Measurements from ENCODE around the gene FAM222B.
"Not testable (repeated sequence)": the region's sequence is repeated elsewhere in the genome, so short reads cannot be mapped to it uniquely, and the experiment has no call there.

Gene FAM222B, protein sequence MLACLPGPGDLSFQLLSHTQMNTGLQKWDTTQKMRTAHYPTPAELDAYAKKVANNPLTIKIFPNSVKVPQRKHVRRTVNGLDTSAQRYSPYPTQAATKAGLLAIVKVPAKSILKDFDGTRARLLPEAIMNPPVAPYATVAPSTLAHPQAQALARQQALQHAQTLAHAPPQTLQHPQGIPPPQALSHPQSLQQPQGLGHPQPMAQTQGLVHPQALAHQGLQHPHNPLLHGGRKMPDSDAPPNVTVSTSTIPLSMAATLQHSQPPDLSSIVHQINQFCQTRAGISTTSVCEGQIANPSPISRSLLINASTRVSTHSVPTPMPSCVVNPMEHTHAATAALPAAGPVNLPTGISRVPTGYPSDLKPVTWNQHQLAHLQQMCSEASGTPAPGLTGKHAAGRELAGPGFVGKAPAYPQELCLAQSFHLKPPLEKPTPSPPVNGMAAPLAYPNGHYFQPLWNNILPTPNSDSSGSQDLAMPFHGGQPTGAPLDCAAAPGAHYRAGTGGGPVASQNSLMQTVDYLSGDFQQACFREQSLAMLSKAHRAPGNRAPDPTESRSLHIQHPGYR

DNA sequence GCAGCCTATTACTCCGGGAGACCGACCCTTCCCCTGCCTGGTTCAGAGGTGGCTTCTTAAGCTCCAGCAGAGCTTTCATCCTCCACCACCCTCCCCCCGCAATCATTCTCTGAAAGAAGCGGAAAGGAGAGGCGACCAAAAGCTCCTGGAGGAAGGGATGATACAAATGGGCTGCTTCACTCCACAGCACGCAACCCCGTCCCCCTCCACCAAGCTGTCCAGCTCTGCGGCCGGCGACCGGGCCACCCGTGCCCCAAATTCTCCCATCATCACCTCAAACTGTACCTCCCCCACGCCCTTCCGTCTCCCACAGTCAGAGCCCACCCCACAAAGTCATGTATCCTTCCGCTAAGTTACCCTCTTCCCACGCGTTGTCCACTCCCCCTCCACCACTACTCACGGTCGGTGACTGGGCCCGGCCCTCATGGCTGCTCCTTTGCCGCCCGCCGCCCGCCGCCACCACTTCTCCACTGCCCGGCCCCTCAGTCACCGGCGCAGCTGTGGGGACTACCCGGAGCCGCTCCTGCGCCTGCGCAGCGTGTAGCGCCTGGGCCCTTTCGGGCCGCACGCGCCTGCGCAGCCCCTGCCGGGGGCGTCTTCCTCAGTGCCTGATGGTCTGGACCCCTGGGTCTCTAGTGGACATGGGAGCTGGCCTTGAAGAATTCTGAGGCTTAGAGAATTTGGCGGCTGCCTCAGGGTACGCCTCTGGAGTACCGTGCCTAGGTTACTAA is at the start of gene FAM222B:
FAM222B (minus strand) TSS at position 509 of the 731 bp plus-strand sequence. CDS start 76,123 bp downstream, outside the sequence.
- peak; percentile 92 for DNase-seq

DNA sequence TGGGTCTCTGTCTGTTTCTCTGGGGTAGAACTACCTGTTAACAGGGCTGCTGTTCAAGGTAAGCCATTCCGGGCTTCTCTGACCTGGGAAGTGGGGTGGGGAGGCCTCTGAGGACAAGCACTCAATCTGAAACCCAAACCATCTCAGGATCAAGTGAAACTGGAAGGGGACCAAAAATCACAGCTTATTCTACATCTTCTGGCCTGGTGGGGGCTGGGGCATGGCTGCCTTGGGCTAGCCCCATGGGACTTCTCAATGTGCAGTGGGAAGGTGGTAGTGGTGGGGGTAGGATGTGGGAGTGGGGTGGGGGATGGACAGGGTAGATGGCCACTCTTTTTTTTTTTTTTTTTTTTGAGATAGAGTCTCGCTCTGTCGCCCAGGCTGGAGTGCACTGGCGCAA is 49.4 kb upstream of the FAM222B start:
- no peak for DNase-seq

DNA sequence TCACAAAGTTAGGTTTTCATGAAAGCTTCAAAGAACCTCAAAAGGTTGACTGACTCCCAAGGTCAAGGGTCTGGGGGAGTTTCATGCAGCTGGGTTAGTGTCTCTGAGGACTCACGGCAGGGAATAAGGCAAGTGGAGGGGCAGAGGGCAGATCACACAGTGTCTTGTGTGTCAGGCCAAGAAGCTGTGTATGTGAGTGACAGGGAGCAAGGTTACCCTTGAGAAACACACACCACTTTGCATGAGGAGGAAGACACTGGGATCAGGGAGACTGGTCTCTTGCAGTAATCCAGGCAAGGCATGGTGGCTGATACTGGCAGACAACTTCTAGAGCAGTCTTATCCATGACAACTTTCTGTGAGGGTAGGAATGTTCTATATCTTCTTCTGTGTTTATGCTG is 48.6 kb upstream of the FAM222B start:
- DNase-seq: no peak

DNA sequence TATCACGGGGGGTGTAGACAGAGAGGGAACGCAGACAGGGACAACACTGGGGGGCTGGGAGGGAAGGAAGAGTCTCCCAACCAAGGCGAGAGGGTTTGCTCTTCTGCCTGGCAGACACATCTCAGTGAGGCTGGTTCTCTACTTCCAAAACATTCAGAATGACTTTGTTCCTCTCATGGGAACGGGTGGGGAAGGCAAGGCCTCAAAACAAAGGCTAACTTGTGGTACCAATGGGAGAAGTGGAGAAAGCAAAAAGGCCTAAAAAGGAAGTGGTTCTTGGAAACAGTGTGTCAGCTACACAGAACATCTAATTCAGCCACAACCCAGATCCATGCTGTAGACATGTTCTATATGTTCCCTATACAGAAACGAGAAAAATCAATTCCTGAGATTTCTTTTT is 47.4 kb upstream of the FAM222B start:
- DNase-seq: no peak

DNA sequence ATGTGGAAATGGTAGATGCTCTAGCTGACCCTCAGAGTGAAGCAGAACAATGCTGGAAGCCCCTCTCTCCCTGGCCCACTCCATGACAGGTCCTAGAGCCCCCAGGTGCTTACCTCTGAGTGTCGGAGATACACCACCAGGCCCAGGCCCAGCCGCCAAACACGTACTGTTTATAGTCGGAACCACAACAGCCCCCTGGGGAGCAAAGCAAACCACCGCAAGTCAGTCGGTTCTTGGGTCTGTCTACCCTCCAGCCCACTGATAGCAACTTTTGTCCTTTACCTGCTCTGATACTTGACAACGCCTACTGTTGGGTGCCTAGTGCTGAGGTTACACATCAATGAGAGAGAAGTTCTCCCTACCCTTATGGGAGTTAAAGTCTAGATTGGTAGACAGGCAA is 46.2 kb upstream of the FAM222B start:
- no peak for DNase-seq

DNA sequence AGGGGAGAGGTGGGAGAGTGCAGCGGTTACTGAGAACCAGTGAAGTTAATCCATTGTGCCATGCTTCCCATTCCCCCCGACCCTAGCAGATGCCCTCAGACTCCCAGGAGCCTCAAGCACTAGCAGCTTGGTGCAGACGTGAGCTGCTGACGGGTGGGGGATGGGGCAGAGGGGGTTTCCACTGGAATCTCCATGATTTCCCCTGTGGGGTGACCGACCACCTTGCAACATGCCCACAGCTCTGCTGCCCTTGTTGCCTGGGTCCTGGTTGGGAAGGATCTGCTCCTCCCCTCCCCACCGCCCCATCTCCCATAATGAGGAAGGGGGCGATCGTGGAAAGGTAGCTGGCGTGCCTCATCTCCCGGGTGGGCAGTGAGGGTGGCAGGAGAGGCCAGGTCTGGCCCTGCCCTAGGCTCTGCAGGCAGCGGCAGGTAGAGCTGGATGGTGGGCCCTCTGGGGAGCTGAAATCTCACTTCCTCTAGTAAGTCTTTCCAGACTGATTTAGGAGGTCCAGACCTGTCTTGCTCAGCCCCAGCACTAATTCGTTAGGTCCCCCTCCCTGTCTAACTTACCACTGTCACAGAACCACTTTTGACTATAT is 45.4 kb upstream of the FAM222B start:
- DNase-seq: no peak

DNA sequence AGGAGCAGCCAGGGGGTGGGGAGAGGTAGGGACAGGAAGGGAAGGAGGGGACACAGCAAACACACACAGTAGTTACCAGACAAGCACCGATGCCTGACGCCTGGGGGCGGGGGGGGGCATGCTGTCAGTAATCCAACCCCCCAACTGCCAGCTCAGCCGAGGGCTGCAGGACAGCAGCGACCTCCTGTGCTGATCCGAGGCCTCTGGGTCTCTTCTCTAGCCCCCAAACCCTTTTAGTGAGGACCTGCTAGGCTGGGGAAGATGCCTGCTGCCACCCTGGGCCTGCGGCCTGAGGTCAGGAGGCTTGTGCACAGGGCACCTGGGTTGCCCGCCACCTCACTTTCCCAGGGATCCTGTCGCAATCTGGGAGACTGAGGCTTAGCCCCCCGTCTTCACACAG is 43.4 kb upstream of the FAM222B start:
- no peak for DNase-seq

DNA sequence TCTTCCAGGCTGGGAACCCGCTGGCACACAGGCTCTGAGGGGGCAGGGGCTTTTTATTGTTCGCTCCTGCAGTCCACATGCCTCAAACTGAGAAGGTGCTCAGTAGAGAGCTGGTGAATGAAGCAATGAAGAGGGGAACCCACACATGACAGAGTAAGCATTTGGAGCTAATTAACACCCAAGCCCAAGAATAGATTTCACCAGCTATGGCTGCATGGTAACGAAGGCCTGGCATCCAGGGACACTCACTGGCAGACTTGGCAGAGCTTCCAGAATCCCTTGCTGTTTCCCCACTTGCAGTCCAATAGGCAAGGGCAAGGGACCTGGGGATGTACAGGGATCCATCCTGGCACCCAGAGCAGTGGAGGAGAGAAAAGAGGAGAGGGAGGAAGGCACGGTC is 42.8 kb upstream of the FAM222B start:
- DNase-seq: no peak

DNA sequence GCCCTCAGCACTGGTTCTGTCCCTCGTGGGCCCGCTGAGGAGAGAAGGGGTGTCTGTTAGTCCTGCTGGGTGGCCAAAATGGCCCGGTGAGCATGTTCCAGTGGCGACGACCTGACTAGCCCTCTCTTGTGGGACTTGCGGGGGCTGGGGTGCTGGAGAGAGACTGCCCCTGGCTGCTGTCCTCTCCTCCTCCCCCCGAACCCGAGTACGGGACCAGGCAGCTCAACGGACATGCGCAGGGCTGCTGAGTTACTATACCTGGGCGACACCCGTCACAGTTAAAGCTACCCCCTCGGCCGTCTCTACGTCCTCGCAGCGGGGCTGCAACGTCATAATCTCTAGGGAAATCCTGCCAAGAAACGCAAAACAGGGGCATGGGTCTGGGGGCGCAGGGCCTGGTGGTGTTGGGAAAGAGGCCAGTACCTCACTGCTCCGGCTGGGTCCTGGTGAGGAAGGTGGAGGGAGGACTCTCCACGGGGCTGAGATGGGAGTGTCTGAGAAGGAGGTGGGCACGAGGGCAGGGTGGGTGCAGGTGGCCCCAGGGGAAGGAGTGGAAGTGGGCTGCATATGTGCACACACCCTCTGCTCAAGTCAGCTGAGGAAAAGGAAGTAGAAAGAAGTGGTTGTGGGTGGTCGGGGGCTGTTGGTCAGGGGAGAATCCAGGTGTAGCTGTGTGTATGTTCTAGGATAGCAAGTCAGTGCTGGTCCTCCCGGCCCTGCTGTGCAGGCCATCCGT is 41.5 kb upstream of the FAM222B start:
- no peak for DNase-seq

DNA sequence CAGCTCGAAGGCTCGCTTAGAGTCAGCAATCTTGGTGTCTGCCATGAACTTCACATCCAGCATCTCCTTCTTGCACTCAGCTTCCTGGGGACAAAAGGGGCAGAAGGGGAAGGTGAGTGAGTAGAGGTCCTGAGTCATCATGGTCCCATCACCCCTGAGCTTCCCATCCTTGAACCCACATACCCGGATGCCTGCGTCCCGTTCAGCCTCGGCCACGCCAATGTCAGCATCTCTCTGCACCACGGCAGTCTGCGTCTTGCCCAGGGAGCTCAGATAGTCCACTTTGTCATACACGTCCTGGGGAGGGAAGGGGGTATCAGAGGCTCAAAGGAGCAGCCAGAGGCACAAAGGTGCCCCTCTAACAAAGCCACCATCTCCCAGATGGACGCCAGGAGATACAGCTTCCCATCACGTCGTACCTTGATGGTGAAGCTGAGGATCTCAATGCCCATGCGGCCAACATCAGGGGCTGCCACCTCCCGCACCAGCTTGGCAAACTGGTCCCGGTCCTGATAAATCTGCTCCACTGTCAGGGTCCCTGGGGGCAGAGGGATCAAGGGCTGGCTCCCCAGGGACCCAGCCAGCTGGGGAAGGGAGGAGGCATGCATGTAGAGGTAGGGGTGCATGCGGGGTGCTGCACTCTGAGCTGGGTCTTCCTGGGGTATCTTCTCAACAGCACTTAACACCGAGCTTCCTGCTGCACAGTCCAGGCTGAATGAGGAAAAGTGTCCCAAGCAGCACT is 39.7 kb upstream of the FAM222B start:
- no peak for DNase-seq

DNA sequence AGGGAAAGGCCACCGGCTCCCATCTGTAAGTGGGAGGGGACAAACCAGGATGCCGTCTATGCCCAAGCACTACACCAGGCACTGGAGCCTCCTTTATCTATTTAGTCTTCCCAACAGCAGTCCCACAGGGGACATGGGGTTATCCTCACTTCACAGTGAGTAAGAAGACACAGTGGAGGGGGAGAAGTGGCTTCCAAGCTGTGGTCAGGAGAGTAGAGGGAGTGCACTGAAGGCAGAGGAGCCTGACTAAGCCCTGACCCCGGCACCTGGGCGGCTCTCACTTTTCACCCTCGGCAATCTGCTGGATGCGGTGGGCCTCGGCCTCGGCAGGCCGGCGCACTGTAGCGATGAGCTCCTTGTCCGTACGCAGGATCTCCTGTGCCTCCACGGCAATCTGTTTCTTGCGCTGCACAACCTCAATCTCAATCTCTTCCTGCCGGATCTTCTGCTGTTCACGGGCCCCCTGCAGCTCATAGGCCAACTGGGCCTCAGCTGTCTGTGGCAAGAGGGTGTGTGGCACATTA is 39.0 kb upstream of the FAM222B start:
- no peak for DNase-seq

DNA sequence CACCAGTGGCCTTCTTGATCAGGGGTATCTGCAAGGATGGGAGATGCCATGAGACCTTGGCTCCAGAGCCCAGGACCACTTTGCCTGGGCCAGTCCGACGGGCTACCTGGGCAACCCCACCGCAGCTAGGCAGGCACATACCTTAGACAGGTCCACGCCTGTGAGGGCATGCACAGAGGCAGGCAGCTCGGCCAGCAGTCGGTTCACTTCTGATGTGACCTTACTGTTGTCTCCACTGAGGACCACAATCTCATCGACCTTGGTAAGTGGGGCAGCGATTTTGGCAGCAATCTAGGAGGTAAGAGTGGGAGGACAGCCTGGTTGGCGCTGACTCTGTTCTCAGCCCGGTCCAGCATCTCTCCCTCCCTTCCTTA is 38.0 kb upstream of the FAM222B start:
- no peak for DNase-seq

DNA sequence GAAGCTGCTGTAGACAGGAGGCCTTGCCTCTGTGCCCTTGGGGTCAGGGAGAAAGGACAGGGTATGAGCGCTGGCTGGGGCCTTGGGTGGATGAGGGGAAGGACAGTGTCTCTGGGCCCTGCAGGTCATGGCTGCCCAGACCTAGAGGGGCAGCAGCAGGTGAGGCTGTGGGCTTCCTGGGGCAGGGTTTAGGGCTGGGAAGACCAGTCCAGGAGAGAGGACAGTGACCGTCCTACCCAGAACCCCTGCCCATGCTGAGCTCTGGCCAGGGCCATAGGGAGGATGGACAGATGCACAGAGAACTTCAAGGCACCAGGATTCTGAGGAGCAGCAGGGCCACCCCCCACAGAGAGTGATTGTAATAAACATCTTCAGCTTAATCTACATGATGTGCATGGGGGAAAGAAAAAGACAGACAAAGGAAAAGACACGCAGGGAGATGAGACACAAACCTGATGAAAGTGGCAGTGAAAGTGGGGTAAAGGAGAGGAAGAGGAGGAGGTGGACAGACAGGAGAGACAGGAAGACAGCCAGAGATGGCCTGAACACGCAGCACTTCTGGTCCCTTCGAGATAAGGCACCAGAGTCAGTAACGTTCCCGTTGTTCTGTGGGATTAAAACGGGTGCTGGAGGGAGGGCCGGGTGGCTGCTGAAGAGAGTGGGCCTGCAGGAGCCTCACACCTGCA is 37.4 kb upstream of the FAM222B start:
- no peak for DNase-seq

DNA sequence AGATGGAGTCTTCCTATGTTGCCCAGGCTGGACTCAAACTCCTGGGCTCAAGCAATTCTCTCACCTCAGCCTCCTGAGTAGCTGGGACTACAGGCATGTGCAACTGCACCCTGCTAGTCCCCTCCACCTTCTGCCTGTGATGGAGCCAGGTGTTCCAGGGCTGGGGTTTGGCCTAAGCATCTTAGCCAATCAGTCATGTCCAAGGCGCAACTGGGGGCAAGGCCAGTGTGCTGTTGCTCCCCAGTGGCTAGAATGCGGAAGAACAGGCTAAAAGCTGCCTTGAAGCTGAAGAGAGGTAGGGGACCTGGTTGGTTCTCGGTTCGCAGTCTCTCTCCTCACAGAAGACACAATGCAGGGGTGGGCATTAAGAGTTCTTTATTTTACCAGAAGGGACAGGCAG is 36.4 kb upstream of the FAM222B start:
- no peak for DNase-seq

DNA sequence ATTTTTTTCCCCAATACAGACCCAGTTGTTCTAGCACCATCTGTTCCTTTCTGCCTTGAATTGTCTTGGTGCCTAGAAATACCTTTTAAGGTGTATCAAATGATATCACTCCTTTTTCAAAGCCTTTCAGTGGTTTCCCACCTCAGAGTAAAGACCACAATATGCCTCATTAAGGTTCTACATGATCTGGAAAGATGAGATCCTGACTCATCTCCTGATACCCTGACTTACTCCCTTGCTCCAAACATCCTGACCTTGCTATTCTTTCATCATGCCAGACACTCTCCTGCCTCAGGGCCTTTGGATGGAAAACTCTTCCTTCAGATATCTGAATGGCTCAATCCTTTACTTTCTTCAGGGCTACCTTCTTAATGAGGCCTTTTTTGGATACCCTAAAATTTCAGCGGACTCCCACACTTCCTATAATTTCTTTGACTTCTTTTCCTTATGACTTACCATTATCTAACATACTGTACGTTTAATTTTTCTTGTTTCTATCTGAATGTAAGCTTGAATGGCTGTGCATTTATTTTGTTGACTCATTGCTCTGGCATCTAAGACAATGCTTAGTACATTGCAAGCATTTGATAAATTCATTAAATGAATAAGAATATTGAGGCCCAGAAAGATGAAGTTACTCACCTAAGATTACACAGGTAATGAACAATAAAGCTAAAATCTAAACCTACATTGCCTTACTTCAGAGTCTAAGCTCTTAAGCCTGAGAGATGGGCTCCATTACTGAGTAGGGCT is 35.7 kb upstream of the FAM222B start:
- no peak for DNase-seq

DNA sequence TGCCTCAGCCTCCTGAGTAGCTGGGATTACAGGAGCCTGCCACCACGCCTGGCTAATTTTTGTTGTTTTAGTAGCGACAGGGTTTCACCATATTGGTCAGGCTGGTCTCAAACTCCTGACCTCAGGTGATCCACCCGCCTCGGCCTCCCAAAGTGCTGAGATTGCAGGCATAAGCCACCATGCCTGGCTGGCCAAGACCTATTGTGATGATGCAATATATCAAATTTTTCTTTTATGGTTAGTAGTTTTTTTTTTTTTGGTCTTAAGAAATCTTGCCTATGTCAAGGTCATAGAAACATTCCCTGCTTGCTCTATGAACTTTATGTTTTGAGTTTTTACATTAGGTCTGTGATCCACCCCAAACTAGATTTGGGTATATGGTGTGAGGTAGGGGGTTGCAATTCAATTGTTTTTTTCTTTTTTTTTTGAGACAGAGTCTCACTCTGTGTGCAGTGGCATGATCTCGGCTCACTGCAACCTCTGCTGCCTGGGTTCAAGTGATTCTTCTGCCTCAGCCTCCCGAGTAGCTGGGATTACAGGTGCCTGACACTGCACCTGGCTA is 34.6 kb upstream of the FAM222B start:
- DNase-seq: not testable (repeated sequence)

DNA sequence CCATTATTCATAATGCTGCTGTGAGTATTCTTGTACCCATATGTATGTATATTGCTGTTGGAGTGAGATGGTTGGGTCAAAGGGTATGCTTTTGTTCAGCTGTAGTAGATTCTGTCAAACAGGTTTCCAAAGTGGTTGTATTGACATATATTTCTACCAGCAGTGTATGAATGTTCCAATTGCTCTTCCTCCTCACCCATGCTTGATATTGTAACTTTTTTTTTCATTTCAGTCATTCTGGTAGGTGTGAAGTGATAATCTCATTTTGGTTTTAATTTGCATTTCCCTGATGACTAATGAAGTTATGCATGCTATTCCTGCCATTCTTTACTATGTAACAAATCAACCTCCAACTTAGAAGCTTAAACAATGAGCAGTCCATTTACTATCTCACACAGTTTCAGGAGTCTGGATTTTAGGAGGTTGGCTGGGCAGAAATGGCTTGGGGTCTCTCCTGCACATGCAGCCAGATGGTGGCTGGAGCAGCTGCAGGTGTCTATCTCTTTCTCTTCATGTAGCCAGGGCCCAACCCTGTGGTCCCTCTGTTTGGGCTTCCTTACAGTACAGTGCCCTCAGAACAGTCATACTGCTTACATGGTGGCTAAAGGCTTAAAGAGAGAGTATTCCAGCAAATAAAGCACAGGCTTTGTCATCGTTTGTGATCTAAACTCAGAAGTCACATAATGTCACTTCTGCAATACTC is 33.4 kb upstream of the FAM222B start:
- peak; percentile 43 for DNase-seq

DNA sequence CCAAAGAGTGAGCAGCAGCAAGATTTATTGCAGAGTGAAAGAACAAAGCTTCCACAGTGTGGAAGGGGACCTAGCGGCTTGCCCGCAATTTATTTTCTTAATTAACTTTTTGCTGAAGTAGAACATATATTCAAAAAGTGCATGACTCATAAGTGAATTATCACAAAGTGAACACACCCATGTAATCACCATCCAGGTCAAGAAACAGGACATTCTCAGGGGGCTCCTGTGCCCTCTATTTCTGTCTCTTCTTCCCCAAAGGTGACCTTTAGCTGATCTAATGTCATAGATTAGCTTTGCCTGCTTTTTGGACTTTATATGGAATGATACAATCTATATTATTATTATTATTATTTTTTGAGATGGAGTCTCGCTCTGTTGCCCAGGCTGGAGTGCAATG is 32.2 kb upstream of the FAM222B start:
- no peak for DNase-seq

DNA sequence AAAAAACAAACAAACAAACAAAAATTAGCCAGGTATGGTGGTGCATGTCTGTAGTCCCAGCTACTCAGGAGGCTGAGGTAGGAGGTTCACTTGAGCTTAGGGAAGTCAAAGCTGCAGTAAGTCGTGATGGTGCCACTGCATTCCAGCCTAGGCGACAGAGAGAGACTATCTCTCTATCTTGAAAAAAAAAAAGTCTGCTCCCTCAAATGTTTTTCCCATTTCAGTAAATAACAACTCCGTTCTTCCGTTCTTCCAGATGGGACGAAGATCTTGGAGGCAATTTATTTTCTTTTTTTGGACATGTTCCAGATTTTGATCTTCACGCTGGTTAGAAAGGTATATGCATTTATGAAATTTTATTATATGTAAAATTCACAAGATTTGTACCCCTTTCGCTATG is 31.2 kb upstream of the FAM222B start:
- no peak for DNase-seq
